H4 (cell line): ENCODE data around the gene MCM3AP. TPM values are rescaled to one million over a fixed set of nuclear protein-coding genes. Genes with fewer than 3 reads are reported as not detected.

Experiments used
- DNase-seq: peaks from one replicate; pipeline ENCODE4 v3.0.0-alpha.2; 2015; ENCODE audit warnings: low spot score
- total RNA-seq: library from RNA; depleted of rRNA; stranded (reverse); fragments of >200 nt; shearing (Covaris generic); gene quantifications from 2 replicates; pipeline ENCODE4 v1.2.3, GENCODE V29; 2014; rRNA removed

Gene MCM3AP
- total RNA-seq, result 41.7 and 48.9 TPM in 2 replicates

- no peak for DNase-seq
Observed at GRCh38 chr21:46285206-46285661, at the start of gene MCM3AP. Gene MCM3AP (minus strand): TSS chr21:46285611. CDS start chr21:46285286, 325 bp downstream.

- no peak for DNase-seq
Observed at GRCh38 chr21:46334351-46335140, 49.1 kb upstream of the MCM3AP start.

DNA sequence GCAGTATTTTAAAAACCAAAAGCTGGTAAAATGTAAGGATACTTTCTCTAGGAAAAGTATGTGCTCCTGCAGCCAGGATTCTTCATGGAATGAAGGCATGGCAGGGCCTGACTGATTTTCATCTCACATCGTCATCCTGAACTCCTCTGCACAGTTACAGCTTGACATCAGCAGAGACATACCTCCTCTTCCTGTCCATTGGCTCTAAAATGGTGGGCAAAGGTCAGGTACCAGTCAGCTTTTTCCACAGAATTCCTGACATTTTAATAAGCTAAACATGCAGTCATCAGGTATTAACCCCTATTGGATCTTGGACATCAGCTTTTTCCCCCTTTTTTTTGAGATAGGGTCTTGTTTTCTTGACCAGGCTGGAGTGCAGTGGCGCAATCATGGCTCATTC lies 44.4 kb upstream of the MCM3AP start:
- DNase-seq, result no peak

GRCh38 chr21:46328151-46328550 lies 42.7 kb upstream of the MCM3AP start:
- no peak for DNase-seq

GRCh38 chr21:46327711-46328110 lies 42.3 kb upstream of the MCM3AP start:
- no peak for DNase-seq

DNA sequence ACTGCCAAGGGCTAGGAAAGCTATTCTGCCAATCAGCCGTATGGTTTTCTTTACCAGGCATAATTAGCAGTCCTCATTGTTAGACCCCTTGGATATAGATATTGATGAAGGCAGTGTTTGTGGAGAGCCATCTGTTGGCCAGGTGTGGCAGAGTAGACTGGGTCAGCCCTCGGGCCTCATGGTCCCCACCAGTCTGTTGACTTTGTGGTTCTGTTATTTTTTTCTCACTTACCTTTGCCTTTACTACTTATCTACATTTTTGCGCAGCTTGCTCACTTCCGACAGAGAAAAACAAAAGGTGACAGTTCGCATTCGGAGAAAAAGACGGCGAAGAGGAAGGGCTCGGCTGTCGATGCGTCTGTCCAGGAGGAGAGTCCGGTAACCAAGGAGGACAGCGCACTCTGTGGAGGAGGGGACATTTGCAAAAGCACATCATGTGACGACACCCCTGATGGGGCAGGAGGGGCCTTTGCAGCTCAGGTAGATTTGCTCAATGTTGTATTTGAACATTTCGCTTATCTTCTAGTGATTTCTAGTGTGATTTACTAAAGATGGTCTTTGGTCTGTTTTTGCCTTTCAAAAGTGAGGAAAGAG lies 40.8 kb upstream of the MCM3AP start:
- no peak for DNase-seq

DNA sequence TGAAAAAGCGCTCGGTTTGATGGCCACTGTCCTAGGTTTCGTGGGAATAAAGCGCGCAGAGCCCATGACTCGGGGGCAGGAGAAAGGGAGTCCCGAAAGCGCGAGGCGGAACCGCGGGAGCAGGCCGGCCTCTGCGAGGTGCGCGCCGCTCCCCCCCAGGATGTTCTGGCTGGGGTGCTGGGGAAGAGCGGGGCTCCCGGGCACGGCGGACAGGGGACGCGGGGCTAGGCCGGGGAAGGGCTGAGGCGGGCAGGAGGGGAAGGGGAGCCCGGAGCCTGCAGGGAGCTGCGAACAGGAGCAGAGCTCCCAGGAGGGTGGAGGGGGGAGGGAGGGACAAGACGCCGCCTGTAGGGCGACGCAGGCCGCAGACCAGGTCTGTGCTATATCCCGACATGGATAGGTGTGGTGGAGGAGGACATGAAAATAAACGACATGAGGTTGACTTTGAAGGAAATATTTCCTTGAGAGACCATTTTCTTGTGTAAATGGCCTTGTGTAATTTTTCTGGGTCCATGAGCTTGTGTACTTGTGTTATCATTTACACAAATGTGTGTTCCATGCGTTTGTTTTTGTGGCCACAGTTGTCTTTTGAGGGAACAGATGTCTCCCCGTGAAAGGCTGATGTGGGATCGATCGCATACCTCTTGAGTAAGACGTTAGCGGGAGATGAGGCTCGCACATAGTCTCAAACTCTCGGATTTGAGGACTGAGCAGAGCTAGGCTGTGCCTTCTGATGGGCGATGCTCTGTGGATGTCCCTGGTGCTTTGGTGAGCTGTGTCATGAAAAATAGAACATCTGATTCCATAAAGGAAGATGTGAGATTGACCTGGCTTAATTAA lies 39.9 kb upstream of the MCM3AP start:
- peak; percentile 56 for DNase-seq

DNA sequence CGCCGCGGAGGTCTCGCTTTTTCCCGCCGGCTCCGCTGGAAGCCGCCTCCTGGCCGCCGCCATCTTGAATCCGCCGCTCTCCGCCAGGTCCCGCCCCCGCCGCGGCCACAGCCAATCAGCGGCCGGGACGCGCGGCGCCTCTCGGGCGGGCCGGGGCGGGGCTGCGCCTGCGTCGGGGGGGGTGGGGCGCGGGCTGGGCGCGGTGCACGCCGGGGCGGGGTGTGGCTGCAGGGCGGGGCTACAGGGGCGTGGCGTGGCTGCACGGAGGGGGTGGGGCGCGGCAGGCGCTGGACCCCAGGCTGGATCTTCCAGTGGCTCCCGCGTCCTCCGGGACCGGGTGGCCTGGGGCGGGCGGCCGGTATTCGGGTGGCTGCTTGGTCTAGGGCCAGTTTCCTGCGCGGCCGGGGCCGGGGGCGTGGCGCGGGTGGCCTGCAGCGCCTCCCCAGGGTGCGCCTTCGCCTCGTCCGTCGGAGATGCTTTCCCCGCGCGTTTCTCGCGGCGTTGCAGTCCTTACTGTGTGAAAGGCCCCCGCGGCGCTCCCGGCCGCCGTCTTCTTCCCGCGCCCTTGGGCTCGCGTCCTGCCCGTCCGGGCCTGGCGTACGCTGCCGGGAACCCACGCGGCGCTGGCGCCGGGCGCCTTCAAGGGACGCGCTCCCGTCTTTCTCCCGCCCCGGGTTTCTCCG lies 39.1 kb upstream of the MCM3AP start:
- peak; percentile 61 for DNase-seq

- DNase-seq, result peak; percentile 97
Observed at GRCh38 chr21:46323710-46324389, 38.4 kb upstream of the MCM3AP start, which contains the start of the genes C21orf58 and PCNT. Gene C21orf58 (minus strand): TSS chr21:46323870. CDS start chr21:46322738, 1,132 bp downstream. Gene PCNT (plus strand): TSS chr21:46324156. CDS start chr21:46324229, 73 bp downstream.

GRCh38 chr21:46323227-46323709 lies 37.9 kb upstream of the MCM3AP start:
- DNase-seq, result no peak

GRCh38 chr21:46322351-46323226 lies 37.2 kb upstream of the MCM3AP start:
- no peak for DNase-seq

DNA sequence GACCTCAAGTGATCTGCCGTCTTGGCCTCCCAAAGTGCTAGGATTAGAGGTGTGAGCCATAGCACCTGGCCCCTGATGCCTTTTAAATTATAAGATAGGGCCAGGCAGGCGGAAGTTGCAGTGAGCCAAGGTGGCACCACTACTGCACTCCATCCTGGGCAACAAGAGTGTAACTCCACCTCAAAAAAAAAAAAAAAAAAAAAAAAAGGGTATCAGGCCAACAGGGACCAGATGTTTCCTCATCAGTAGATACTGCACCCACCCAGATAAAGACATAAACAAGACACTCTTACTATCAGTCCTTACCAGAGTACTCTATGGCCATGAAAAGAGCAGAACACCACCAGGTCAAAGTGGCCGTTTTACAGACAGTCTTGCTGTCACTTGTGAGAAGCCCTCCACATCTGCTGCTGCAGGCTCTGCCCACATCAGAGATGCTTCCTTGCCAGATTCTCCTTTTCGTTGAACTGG lies 35.0 kb upstream of the MCM3AP start:
- DNase-seq, result no peak

- DNase-seq, result no peak
Observed at GRCh38 chr21:46319186-46319585, 33.8 kb upstream of the MCM3AP start.

GRCh38 chr21:46318464-46318845 lies 33.0 kb upstream of the MCM3AP start:
- DNase-seq, result no peak

- DNase-seq, result no peak
Observed at GRCh38 chr21:46317710-46318463, 32.5 kb upstream of the MCM3AP start.

DNA sequence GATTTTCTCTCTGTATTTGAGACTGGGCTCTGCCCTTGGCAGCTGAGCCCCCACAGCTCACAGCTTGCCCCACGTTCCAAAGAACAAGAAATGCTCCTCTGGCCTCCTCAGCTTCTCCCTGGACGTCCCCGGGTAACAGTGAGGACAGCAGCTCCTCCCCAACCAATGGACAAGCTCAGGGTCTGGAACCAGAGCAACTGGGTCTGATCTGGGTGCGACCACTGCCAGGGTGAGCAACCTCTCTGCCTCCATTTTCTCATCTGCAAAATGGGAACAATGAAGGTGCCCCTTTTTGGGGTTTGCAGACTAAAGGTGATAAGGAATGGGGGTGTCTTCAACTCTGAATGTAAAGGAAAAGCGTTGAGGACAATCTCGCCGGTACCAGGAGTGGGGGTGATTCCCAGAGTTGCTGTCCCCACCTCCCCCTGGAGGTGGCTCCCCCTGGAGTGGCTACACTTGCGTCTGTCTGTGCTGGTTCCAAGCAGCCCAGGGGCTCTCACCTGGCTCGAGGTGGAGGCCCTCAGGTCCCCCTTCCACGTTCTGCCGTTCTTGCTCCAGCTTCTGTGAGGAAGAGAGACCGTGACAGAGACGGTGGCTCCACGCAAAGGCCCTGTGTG lies 31.4 kb upstream of the MCM3AP start:
- DNase-seq, result no peak

DNA sequence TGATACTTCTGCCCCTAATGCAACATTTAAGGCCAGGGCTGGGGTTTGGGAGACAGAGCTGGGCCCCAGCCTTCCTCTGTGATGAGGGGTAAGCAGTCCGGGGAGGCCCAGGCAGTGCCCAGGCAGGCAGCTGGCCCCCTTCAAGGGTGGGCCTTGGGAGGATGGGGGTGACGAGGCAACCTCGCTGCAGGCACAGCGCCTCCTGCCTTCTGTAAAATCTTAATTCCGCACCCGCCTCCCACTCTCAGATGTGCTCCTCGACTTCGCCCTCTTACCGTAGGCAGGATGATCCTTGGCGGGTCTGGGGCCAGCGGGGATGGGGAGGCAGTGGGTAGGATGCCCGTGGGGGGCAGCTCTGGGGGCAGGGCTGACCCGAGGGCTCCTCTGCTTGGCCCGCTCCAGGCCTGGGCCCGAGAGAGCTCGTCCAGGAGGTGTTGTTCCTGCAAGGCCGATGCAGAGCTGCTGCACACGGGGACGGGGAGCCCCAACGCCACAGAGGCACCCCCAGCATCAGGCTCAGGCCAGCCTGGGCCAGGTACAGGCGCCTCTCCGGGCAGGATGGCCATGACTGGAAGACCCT lies 29.1 kb upstream of the MCM3AP start:
- DNase-seq, result no peak

DNA sequence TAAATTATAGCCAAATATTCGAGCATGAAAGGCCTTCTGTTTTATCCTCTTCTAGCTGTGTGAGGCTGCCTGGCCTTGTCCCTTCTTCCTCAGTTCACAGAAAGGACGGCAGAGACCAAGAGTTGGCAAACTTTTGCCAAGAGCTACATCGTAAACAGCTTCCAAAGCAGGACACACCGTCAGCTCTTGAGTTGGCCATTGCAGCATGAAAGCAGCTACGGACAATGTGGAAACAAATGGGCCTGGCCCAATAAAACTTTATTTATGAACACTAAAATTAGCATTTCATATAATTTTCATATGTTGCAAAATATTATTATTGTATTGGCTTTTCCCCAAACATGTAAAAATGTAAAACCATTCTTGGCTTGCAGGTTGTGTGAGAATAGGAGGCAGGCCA lies 27.5 kb upstream of the MCM3AP start:
- DNase-seq, result no peak
